Fibroblast of lung (primary cell): ENCODE measurements around the gene USP6. TPM values are rescaled to one million over a fixed set of nuclear protein-coding genes. Genes with fewer than 3 reads are reported as not detected.
"Not testable (repeated sequence)": the region's sequence is repeated elsewhere in the genome, so short reads cannot be mapped to it uniquely, and the experiment has no call there.

Source experiments
- DNase-seq, 2 donors: peaks; one replicate each; pipeline versions ENCODE4 v3.0.0 to v3.0.0-alpha.2; 2010; ENCODE audit warnings: low read depth in 2 of 2
- H2AFZ ChIP-seq: 2 replicates; pipeline ENCODE4 v1.5.1; 2012; ENCODE audit warnings: low read length, control low read depth, inconsistent platforms
- H3K27ac ChIP-seq: 2 replicates; pipeline ENCODE4 v1.5.1; 2011; ENCODE audit warnings: low read length, control low read depth; ENCODE audit not compliant: insufficient read depth
- H3K27me3 ChIP-seq: 2 replicates; pipeline ENCODE4 v1.5.1; 2011; ENCODE audit warnings: mild to moderate bottlenecking, low read length; ENCODE audit not compliant: control insufficient read depth, insufficient read depth
- H3K36me3 ChIP-seq: 2 replicates; pipeline ENCODE4 v1.5.1; 2011; ENCODE audit warnings: low read length; ENCODE audit not compliant: control insufficient read depth, insufficient read depth
- H3K4me1 ChIP-seq: 2 replicates; pipeline ENCODE4 v1.5.1; 2011; ENCODE audit warnings: low read length; ENCODE audit not compliant: control insufficient read depth, insufficient read depth; ENCODE audit errors: extremely low read depth
- H3K4me2 ChIP-seq: 2 replicates; pipeline ENCODE4 v1.5.1; 2011; ENCODE audit warnings: low read length, control low read depth; ENCODE audit not compliant: insufficient read depth; ENCODE audit errors: extremely low read depth
- H3K4me3 ChIP-seq, 4 experiments: fragments of 200-600 bp in 1 of 4; sonication (generic) in 1 of 4; replicated peaks in 1 of 4; 2 replicates each; pipeline ENCODE4 v1.5.1; 2011 to 2016; ENCODE audit warnings: low read length in 4 of 4, low read depth in 3 of 4, mild to moderate bottlenecking in 3 of 4, control low read depth in 2 of 4, inconsistent platforms in 1 of 4, mixed read lengths in 1 of 4; ENCODE audit not compliant: insufficient read depth in 1 of 4; ENCODE audit errors: control extremely low read depth in 1 of 4
- H3K79me2 ChIP-seq: 2 replicates; pipeline ENCODE4 v1.5.1; 2012; ENCODE audit warnings: mild to moderate bottlenecking, low read length, inconsistent platforms; ENCODE audit not compliant: control insufficient read depth, insufficient read depth
- H3K9ac ChIP-seq: 2 replicates; pipeline ENCODE4 v1.5.1; 2011; ENCODE audit warnings: mild to moderate bottlenecking, low read length, control low read depth; ENCODE audit not compliant: insufficient read depth
- H3K9me3 ChIP-seq: 2 replicates; pipeline ENCODE4 v1.5.1; 2012; ENCODE audit warnings: low read depth, low read length; ENCODE audit not compliant: control insufficient read depth, insufficient read depth
- H4K20me1 ChIP-seq: 2 replicates; pipeline ENCODE4 v1.5.1; 2011; ENCODE audit warnings: low read length; ENCODE audit not compliant: control insufficient read depth, insufficient read depth; ENCODE audit errors: extremely low read depth
- EZH2 ChIP-seq: IDR thresholded peaks from 2 replicates; pipeline ENCODE4 v1.5.1; 2012; ENCODE audit warnings: low read length, control low read depth, mild to moderate bottlenecking; ENCODE audit errors: missing control alignments
- polyA plus RNA-seq, 2 donors: library from polyadenylated mRNA; depleted of rRNA in 1 of 2; stranded (reverse) in 1 of 2; unstranded in 1 of 2; fragments of >200 nt; gene quantifications; 2 replicates each; pipeline ENCODE4 v1.2.1, GENCODE V29; 2011 to 2012; ENCODE audit warnings: missing spikeins in 1 of 2
- total RNA-seq: library from RNA; depleted of rRNA; stranded (reverse); fragments of >200 nt; gene quantifications from 2 replicates; pipeline ENCODE4 v1.2.1, GENCODE V29; 2014
- TF ChIP-seq, protein P1 (sequence below), 2 donors: IDR thresholded peaks in 1 of 2; conservative IDR thresholded peaks in 1 of 2; 1 replicate in 1 of 2; 2 replicates in 1 of 2; pipeline ENCODE4 v1.5.1; 2011 to 2012; ENCODE audit warnings: low read length in 2 of 2, control low read depth in 1 of 2, inconsistent platforms in 1 of 2, low read depth in 1 of 2, mild to moderate bottlenecking in 1 of 2

USP6 gene
- total and polyA plus RNA-seq, 2 donors (not counting 1 experiment from before 2014, with no cell fraction given) = 0.01 TPM; not detected in 1

DNA sequence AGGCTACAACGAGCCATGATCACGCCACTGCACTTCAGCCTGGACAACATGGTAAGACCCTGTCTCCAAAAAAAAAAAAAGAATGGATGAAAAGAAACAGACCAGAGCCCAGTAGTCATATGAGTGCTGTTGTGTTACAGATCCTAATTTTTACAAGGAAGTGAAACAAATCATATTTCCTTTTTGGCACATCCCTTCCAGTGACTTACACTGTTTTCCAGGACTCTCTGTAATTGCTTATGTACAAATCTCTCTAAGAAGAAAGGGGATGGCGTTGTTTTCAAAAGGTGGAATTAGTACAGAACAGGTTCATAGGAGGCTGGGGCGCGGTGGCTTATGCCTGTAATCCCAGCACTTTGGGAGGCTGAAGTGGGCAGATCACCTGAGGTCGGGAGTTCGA lies 95.6 kb downstream of the USP6 start:
- no peak overlapping the region for H3K27ac ChIP-seq
- H3K27me3 ChIP-seq = no peaks in the 10 kb centered on the region
- no peaks in the 10 kb centered on the region for H3K36me3 ChIP-seq
- no peak overlapping the region for H3K4me3 ChIP-seq
- no peaks in the 10 kb centered on the region for H3K79me2 ChIP-seq
- H3K9me3 ChIP-seq = no peaks in the 10 kb centered on the region
- no peak overlapping the region for H2AFZ ChIP-seq
- DNase-seq = no peak
- TF ChIP-seq, protein P1, sequence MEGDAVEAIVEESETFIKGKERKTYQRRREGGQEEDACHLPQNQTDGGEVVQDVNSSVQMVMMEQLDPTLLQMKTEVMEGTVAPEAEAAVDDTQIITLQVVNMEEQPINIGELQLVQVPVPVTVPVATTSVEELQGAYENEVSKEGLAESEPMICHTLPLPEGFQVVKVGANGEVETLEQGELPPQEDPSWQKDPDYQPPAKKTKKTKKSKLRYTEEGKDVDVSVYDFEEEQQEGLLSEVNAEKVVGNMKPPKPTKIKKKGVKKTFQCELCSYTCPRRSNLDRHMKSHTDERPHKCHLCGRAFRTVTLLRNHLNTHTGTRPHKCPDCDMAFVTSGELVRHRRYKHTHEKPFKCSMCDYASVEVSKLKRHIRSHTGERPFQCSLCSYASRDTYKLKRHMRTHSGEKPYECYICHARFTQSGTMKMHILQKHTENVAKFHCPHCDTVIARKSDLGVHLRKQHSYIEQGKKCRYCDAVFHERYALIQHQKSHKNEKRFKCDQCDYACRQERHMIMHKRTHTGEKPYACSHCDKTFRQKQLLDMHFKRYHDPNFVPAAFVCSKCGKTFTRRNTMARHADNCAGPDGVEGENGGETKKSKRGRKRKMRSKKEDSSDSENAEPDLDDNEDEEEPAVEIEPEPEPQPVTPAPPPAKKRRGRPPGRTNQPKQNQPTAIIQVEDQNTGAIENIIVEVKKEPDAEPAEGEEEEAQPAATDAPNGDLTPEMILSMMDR (conservative IDR thresholded peaks at IDR 0.05 in 1 of 2, IDR thresholded peaks at IDR 0.05 in 1 of 2; ENCODE audit: low read depth in 1 of 2, low read length in 2 of 2) = no peak
- no peak for TF ChIP-seq EZH2
- H3K4me1 ChIP-seq = no peaks in the 10 kb centered on the region
- H3K4me2 ChIP-seq = no peak overlapping the region
- no peak overlapping the region for H3K9ac ChIP-seq
- no peaks in the 10 kb centered on the region for H4K20me1 ChIP-seq

- not testable (repeated sequence) for H3K27me3 ChIP-seq, H4K20me1 ChIP-seq, H3K9me3 ChIP-seq, H3K4me1 ChIP-seq, H3K36me3 ChIP-seq, H3K4me3 ChIP-seq, H3K27ac ChIP-seq, H3K9ac ChIP-seq, H2AFZ ChIP-seq, DNase-seq, H3K79me2 ChIP-seq, H3K4me2 ChIP-seq
These were observed 101.7 kb downstream of the USP6 start for GRCh38 chr17:5217562-5217961.

- no peak overlapping the region for H3K4me2 ChIP-seq
- H3K36me3 ChIP-seq = no peaks in the 10 kb centered on the region
- H3K9me3 ChIP-seq = no peaks in the 10 kb centered on the region
- H3K79me2 ChIP-seq = no peaks in the 10 kb centered on the region
- no peak overlapping the region for H2AFZ ChIP-seq
- no peak overlapping the region for H3K27ac ChIP-seq
- no peaks in the 10 kb centered on the region for H4K20me1 ChIP-seq
- H3K27me3 ChIP-seq = no peaks in the 10 kb centered on the region
- TF ChIP-seq EZH2 = no peak
- TF ChIP-seq, protein P1 (conservative IDR thresholded peaks at IDR 0.05 in 1 of 2, IDR thresholded peaks at IDR 0.05 in 1 of 2; ENCODE audit: low read depth in 1 of 2, low read length in 2 of 2) = no peak
- no peak for DNase-seq
- no peak overlapping the region for H3K4me3 ChIP-seq
- no peaks in the 10 kb centered on the region for H3K4me1 ChIP-seq
- H3K9ac ChIP-seq = no peak overlapping the region
These were observed 103.7 kb downstream of the USP6 start for GRCh38 chr17:5219536-5219935.
